H1 (cell line): ENCODE measurements around the gene APOO. TPM values are rescaled to one million over a fixed set of nuclear protein-coding genes. Genes with fewer than 3 reads are reported as not detected.

ENCODE experiments used
- CTCF ChIA-PET: fragments of 300-600 bp; sonication (Branson Sonifier 250); formaldehyde crosslinking; loops from one replicate; lab custom pipeline; 2021; ENCODE audit not compliant: partially characterized antibody; lab: Charles Lee
- POLR2A ChIA-PET: fragments of 300-600 bp; sonication (Branson Sonifier 250); formaldehyde crosslinking; loops from one replicate; lab custom pipeline; 2021; ENCODE audit warnings: inconsistent platforms; ENCODE audit not compliant: partially characterized antibody; lab: Charles Lee
- DNase-seq, 2 experiments: peaks; one replicate each; pipeline versions ENCODE4 v3.0.0 to v3.0.0-alpha.2; 2010 to 2022; ENCODE audit warnings: low spot score in 2 of 2, low read depth in 1 of 2, mixed read lengths in 1 of 2
- FAIRE-seq: peaks from 2 replicates; lab custom pipeline; 2011; peaks lifted over from hg19 to GRCh38; lab: Jason Lieb, UNC
- H2AFZ ChIP-seq: 2 replicates; pipeline ENCODE4 v1.8.1; 2012; ENCODE audit warnings: low read length, inconsistent platforms
- H2AK5ac ChIP-seq: 2 replicates; pipeline ENCODE4 v1.6.1; 2013; ENCODE audit warnings: low read depth, low read length
- H2BK120ac ChIP-seq: replicated peaks from 2 replicates; pipeline ENCODE3; 2013; ENCODE audit warnings: low read depth, low read length, inconsistent platforms
- H2BK12ac ChIP-seq: 2 replicates; pipeline ENCODE4 v1.6.1; 2013; ENCODE audit warnings: low read depth, low read length
- H2BK15ac ChIP-seq: 2 replicates; pipeline ENCODE4 v1.6.1; 2013; ENCODE audit warnings: low read length
- H2BK20ac ChIP-seq: 2 replicates; pipeline ENCODE4 v1.6.1; 2013; ENCODE audit warnings: low read length
- H2BK5ac ChIP-seq: 2 replicates; pipeline ENCODE4 v1.6.1; 2013; ENCODE audit warnings: low read depth, low read length
- H3K14ac ChIP-seq: 2 replicates; pipeline ENCODE4 v1.6.1; 2013; ENCODE audit warnings: inconsistent platforms; ENCODE audit not compliant: insufficient read length
- H3K18ac ChIP-seq: 2 replicates; pipeline ENCODE4 v1.6.1; 2013; ENCODE audit warnings: low read length; ENCODE audit errors: extremely low read depth
- H3K23ac ChIP-seq: 2 replicates; pipeline ENCODE4 v1.6.1; 2013; ENCODE audit warnings: inconsistent platforms; ENCODE audit not compliant: insufficient read length
- H3K23me2 ChIP-seq: 2 replicates; pipeline ENCODE4 v1.6.1; 2013; ENCODE audit warnings: low read depth, low read length
- H3K27ac ChIP-seq: 2 replicates; pipeline ENCODE4 v1.6.1; 2011; ENCODE audit warnings: low read depth, low read length, inconsistent platforms
- H3K27me3 ChIP-seq, 4 experiments: replicated peaks in 1 of 4; 1 replicate in 1 of 4; 2 replicates in 3 of 4; pipeline versions ENCODE4 v1.6.1 to v1.8.1; 2011 to 2013; ENCODE audit warnings: low read length in 3 of 4, mild to moderate bottlenecking in 3 of 4, inconsistent platforms in 2 of 4, mixed read lengths in 2 of 4, moderate library complexity in 1 of 4; ENCODE audit not compliant: control insufficient read depth in 3 of 4, insufficient read depth in 3 of 4; ENCODE audit errors: extremely low read depth in 1 of 4
- H3K36me3 ChIP-seq, 4 experiments: 2 replicates each; pipeline versions ENCODE4 v1.6.1 to v1.8.1; 2011 to 2013; ENCODE audit warnings: mild to moderate bottlenecking in 4 of 4, low read length in 3 of 4, moderate library complexity in 2 of 4, control low read depth in 1 of 4, inconsistent platforms in 1 of 4; ENCODE audit not compliant: insufficient read depth in 4 of 4, control insufficient read depth in 2 of 4
- H3K4ac ChIP-seq: replicated peaks from 2 replicates; pipeline ENCODE3; 2013; ENCODE audit warnings: low read length, low read depth, mixed read lengths, inconsistent platforms; ENCODE audit not compliant: insufficient read length
- H3K4me1 ChIP-seq, 4 experiments: replicated peaks in 1 of 4; 1 replicate in 1 of 4; 2 replicates in 3 of 4; pipeline versions ENCODE4 v1.6.1 to v1.8.1; 2011 to 2013; ENCODE audit warnings: low read length in 3 of 4, inconsistent platforms in 2 of 4, mixed read lengths in 1 of 4; ENCODE audit not compliant: insufficient read depth in 4 of 4, control insufficient read depth in 3 of 4
- H3K4me2 ChIP-seq, 2 experiments: 2 replicates each; pipeline versions ENCODE4 v1.6.1 to v1.8.1; 2011 to 2013; ENCODE audit warnings: low read depth in 2 of 2, low read length in 2 of 2, control low read depth in 1 of 2, inconsistent platforms in 1 of 2, mild to moderate bottlenecking in 1 of 2; ENCODE audit not compliant: insufficient read depth in 1 of 2
- H3K4me3 ChIP-seq, 4 experiments: fragments of 200-600, 300-600 bp in 1 of 4; sonication (generic), shearing (Covaris generic), sonication (Bioruptor Twin) in 1 of 4; 2 replicates each; pipeline versions ENCODE4 v1.5.1 to v1.8.1; 2011 to 2016; ENCODE audit warnings: low read length in 4 of 4, low read depth in 3 of 4, control low read depth in 2 of 4, inconsistent platforms in 2 of 4, mild to moderate bottlenecking in 2 of 4, mixed read lengths in 1 of 4, moderate library complexity in 1 of 4; ENCODE audit not compliant: insufficient read depth in 2 of 4; ENCODE audit errors: extremely low read depth in 1 of 4
- H3K56ac ChIP-seq: replicated peaks from 2 replicates; pipeline ENCODE3; 2013; ENCODE audit warnings: low read depth, mild to moderate bottlenecking, mixed read lengths, low read length, inconsistent platforms; ENCODE audit not compliant: insufficient read length
- H3K79me1 ChIP-seq: 2 replicates; pipeline ENCODE4 v1.6.1; 2013; ENCODE audit warnings: low read depth, low read length, control low read depth
- H3K79me2 ChIP-seq, 2 experiments: 2 replicates each; pipeline versions ENCODE4 v1.6.1 to v1.8.1; 2012 to 2013; ENCODE audit warnings: low read length in 2 of 2, mild to moderate bottlenecking in 2 of 2, inconsistent platforms in 1 of 2; ENCODE audit not compliant: insufficient read depth in 2 of 2, control insufficient read depth in 1 of 2
- H3K9ac ChIP-seq, 4 experiments: replicated peaks in 1 of 4; 1 replicate in 1 of 4; 2 replicates in 3 of 4; pipeline versions ENCODE4 v1.6.1 to v1.8.1; 2011 to 2013; ENCODE audit warnings: low read depth in 3 of 4, low read length in 3 of 4, control low read depth in 2 of 4, mild to moderate bottlenecking in 2 of 4, moderate library complexity in 2 of 4, inconsistent platforms in 1 of 4; ENCODE audit errors: extremely low read depth in 1 of 4
- H3K9me3 ChIP-seq, 2 experiments: 2 replicates each; pipeline versions ENCODE4 v1.6.1 to v1.8.1; 2012 to 2013; ENCODE audit warnings: mild to moderate bottlenecking in 2 of 2, moderate library complexity in 2 of 2, control low read depth in 1 of 2, inconsistent platforms in 1 of 2, low read depth in 1 of 2, low read length in 1 of 2, mixed read lengths in 1 of 2; ENCODE audit not compliant: insufficient read depth in 2 of 2
- H4K20me1 ChIP-seq, 2 experiments: replicated peaks in 1 of 2; 2 replicates each; pipeline versions ENCODE3 to v1.8.1; 2011 to 2013; ENCODE audit warnings: inconsistent platforms in 2 of 2, low read length in 2 of 2, mild to moderate bottlenecking in 1 of 2; ENCODE audit not compliant: insufficient read depth in 2 of 2, control insufficient read depth in 1 of 2
- H4K5ac ChIP-seq: 2 replicates; pipeline ENCODE4 v1.6.1; 2013; ENCODE audit warnings: low read length, low read depth, mixed read lengths, inconsistent platforms; ENCODE audit not compliant: insufficient read length
- H4K8ac ChIP-seq: 2 replicates; pipeline ENCODE4 v1.8.0; 2013; ENCODE audit warnings: mild to moderate bottlenecking, moderate library complexity, low read length, inconsistent platforms; ENCODE audit not compliant: insufficient read depth; ENCODE audit errors: extremely low read depth
- H4K91ac ChIP-seq: replicated peaks from 2 replicates; pipeline ENCODE3; 2013; ENCODE audit warnings: low read length, mixed read lengths, inconsistent platforms; ENCODE audit not compliant: insufficient read length
- FOSL1 ChIP-seq: IDR thresholded peaks from 2 replicates; pipeline ENCODE4 v1.6.1; 2011; ENCODE audit warnings: mild to moderate bottlenecking, low read depth, low read length, moderate library complexity; ENCODE audit not compliant: insufficient read depth
- PHF8 ChIP-seq: fragments of 200-600 bp; sonication (generic); conservative IDR thresholded peaks from 2 replicates; pipeline ENCODE4 v1.7.1; 2012; ENCODE audit warnings: low read depth, mild to moderate bottlenecking, inconsistent platforms, low read length, moderate library complexity
- POLR2AphosphoS5 ChIP-seq: IDR thresholded peaks from 2 replicates; pipeline ENCODE4 v1.6.1; 2011; ENCODE audit warnings: low read depth, low read length
- RBBP5 ChIP-seq: IDR thresholded peaks from 2 replicates; pipeline ENCODE4 v1.7.1; 2012; ENCODE audit warnings: low read depth, mild to moderate bottlenecking, inconsistent platforms, low read length, moderate library complexity, borderline replicate concordance
- SAP30 ChIP-seq: fragments of 300-600 bp; sonication (generic); IDR thresholded peaks from 2 replicates; pipeline ENCODE4 v1.7.1; 2012; ENCODE audit warnings: low read length, moderate library complexity, mild to moderate bottlenecking, inconsistent platforms; ENCODE audit not compliant: insufficient read depth, insufficient replicate concordance
- SIX5 ChIP-seq: IDR thresholded peaks from 2 replicates; pipeline ENCODE4 v1.6.1; 2011; ENCODE audit warnings: mild to moderate bottlenecking, low read depth, low read length
- WGBS, 2 experiments: shearing (Covaris generic) in 1 of 2; methylation state at CpG; one replicate each; pipeline versions ENCODE4 v1.1.6 to v1.1.7; 2013 to 2015; ENCODE audit warnings: low lambda C conversion rate in 2 of 2, mixed read lengths in 2 of 2, inconsistent platforms in 1 of 2, low coverage in 1 of 2, missing lambda C conversion rate in 1 of 2; ENCODE audit not compliant: insufficient replicate concordance in 2 of 2, insufficient coverage in 1 of 2, insufficient read length in 1 of 2; ENCODE audit errors: extremely low coverage in 1 of 2, missing lambda C conversion rate in 1 of 2; 5-methylcytosine and 5-hydroxymethylcytosine counted together
- polyA plus RNA-seq, 7 experiments: library from polyadenylated mRNA; depleted of rRNA in 3 of 7; stranded (reverse) in 5 of 7; unstranded in 2 of 7; fragments of >200 nt in 5 of 7; fragments of 200-250 nt in 2 of 7; gene quantifications; 1 replicate in 5 of 7; 2 replicates in 1 of 7; 4 replicates in 1 of 7; pipeline versions ENCODE4 v1.2.1 to v1.2.3, GENCODE V29; 2011 to 2013; ENCODE audit warnings: missing spikeins in 2 of 7, mixed read lengths in 2 of 7
- total RNA-seq: library from RNA; stranded (reverse); fragmentation: NEBNext Ultra II Directional; extraction: Animal tissue kit (Norgen Biotek cat#: 25700); gene quantifications from 2 replicates; pipeline ENCODE4 v1.2.1, GENCODE V29; 2021
- TF ChIP-seq, protein P1 (sequence below): IDR thresholded peaks from 2 replicates; pipeline ENCODE4 v1.6.1; 2012; ENCODE audit warnings: low read length, inconsistent platforms
- TF ChIP-seq, protein P2 (sequence below): IDR thresholded peaks from 2 replicates; pipeline ENCODE4 v1.6.1; 2011; ENCODE audit warnings: low read length, improper control_type of control experiment

Gene APOO
- total and polyA plus RNA-seq, 2 of the 8 experiments (the other 6 are each of a cell fraction or from before 2014, with no cell fraction given), result 25.7 to 45.0 TPM

GRCh38 chrX:23784470-23785331, 123.0 kb downstream of the APOO start:
- Histone ChIP-seq H3K23ac (no peak overlapping the region), H2AFZ (no peak overlapping the region), H4K20me1 (no peaks in the 10 kb centered on the region), H4K8ac (no peak overlapping the region), H4K91ac (no peak overlapping the region), H3K4me3 (no peak overlapping the region), H3K79me1 (no peaks in the 10 kb centered on the region), H2BK5ac (no peak overlapping the region), H3K9me3 (no peaks in the 10 kb centered on the region), H2BK15ac (no peak overlapping the region), H3K23me2 (peaks cover 3% of the 10 kb centered on the region; the same call in 1 of the 2 replicates), H3K56ac (no peak overlapping the region), H2BK120ac (no peak overlapping the region), H3K4me2 (peak overlapping the region in 1 of 2 experiments; percentile 77; a peak in 1 of 4 replicates), H3K4me1 (no peaks in the 10 kb centered on the region), H2BK20ac (no peak overlapping the region), H3K4ac (no peak overlapping the region), H2AK5ac (no peak overlapping the region), H3K14ac (no peak overlapping the region), H3K36me3 (peaks cover 0 to 8% (median 0%) of the 10 kb centered on the region in 4 experiments; a peak in 1 of 8 replicates), H3K79me2 (no peaks in the 10 kb centered on the region), H3K18ac (no peak overlapping the region), H3K27ac (no peak overlapping the region), H3K9ac (no peak overlapping the region), H4K5ac (no peak overlapping the region), H2BK12ac (no peak overlapping the region), H3K27me3 (no peaks in the 10 kb centered on the region)
- 92% methylated on average over 8 of the region's 8 CpGs; no CpG with 5 or more reads in 1 of the 2 experiments for WGBS, 2 experiments
- POLR2A ChIA-PET, result interaction anchor here (0.7 kb wide), 1 partner anchor 10 kb away, joined by 3 read pairs; no protein-coding TSS in a partner anchor
- CTCF ChIA-PET, result interaction anchor here (0.6 to 3.6 kb wide), 3 partner anchors 10 to 131 kb away, joined by 3 to 20 read pairs (median 4); no protein-coding TSS in a partner anchor
- DNase-seq (no peak), FAIRE-seq (no peak)
- no peak for TF ChIP-seq FOSL1
- TF ChIP-seq SAP30, result no peak
- no peak for TF ChIP-seq RBBP5
- TF ChIP-seq PHF8, result no peak
- TF ChIP-seq, protein P1, sequence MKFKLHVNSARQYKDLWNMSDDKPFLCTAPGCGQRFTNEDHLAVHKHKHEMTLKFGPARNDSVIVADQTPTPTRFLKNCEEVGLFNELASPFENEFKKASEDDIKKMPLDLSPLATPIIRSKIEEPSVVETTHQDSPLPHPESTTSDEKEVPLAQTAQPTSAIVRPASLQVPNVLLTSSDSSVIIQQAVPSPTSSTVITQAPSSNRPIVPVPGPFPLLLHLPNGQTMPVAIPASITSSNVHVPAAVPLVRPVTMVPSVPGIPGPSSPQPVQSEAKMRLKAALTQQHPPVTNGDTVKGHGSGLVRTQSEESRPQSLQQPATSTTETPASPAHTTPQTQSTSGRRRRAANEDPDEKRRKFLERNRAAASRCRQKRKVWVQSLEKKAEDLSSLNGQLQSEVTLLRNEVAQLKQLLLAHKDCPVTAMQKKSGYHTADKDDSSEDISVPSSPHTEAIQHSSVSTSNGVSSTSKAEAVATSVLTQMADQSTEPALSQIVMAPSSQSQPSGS, result no peak
- no peak for TF ChIP-seq SIX5
- TF ChIP-seq, protein P2, sequence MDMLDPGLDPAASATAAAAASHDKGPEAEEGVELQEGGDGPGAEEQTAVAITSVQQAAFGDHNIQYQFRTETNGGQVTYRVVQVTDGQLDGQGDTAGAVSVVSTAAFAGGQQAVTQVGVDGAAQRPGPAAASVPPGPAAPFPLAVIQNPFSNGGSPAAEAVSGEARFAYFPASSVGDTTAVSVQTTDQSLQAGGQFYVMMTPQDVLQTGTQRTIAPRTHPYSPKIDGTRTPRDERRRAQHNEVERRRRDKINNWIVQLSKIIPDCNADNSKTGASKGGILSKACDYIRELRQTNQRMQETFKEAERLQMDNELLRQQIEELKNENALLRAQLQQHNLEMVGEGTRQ, result no peak
- TF ChIP-seq POLR2AphosphoS5, result no peak
